ENCODE data around the gene B3GNT9. TPM values are rescaled to one million over a fixed set of nuclear protein-coding genes. Genes with fewer than 3 reads are reported as not detected.

The B3GNT9 gene, protein sequence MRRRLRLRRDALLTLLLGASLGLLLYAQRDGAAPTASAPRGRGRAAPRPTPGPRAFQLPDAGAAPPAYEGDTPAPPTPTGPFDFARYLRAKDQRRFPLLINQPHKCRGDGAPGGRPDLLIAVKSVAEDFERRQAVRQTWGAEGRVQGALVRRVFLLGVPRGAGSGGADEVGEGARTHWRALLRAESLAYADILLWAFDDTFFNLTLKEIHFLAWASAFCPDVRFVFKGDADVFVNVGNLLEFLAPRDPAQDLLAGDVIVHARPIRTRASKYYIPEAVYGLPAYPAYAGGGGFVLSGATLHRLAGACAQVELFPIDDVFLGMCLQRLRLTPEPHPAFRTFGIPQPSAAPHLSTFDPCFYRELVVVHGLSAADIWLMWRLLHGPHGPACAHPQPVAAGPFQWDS
- total RNA-seq: 21.1 TPM

DNA sequence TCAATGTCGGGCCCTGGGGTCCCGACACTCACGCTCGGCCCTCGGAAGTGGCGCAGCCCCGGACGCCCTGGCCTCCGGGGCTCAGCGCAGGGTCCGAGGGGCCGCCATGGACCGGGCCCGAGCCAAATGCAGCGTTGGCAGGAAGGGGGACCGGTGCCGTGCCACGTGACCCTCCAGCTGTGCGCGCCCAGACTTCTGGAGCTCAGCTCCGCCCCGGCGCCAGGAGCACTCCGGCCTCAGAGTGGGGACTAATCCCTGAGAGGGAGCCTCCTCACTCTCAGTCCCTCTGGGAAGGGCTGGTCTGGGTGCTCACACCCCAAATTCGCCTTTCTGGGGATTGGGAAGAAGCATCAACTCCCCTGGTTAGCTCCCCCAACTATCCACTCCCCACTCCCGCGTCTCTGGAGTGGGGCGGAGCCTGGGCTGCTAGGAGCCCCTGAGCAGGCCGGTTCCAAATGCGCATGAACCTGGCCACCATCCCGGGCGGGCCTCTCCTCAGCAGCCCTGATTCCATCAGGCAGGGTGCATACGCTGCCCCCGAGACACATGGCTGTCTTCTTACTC, at the start of gene B3GNT9:
B3GNT9 (minus strand) TSS at position 166 of the 564 bp plus-strand sequence. CDS start 513 bp downstream, outside the sequence.

DNA sequence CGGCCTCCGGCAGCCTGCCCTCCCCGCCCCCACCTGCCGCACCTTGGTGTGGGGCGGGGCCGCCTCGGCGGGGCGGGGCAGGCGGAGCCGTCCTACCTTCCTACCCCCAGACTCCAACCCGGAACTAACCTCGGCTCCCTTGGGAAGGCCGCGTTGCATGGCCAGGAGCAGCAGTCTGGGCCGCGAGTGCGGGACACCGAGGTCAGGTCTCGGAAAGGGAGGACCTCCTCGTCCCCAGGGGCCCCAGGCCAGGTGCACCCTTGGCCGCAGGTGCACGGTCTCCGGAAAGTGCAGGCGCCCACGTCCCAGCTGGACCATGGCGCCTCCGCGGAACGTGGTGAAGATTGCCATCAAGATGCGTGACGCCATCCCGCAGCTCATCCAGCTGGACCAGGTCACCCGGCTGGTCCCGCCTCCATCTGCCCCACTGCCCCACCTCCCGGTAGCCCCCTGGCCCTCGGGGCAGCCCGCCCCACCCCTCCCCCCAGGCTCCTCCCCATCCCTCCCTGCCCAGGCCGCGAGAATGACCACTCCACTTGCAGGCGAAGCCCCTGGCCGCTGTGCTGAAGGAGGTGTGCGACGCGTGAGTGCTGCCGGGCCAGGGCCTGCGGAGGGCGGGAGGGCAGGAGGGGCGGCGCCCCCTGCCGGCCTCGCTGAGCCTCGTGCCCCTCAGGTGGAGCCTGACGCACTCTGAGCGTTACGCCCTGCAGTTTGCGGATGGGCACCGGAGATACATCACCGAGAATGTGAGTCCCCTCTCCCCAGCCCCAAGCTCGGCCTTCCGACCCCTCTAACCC, 48.4 kb upstream of the B3GNT9 start, which contains the start of gene ELMO3:
ELMO3 (plus strand) TSS at position 121 of the 797 bp plus-strand sequence; CDS start at position 317, 196 bp downstream.

DNA sequence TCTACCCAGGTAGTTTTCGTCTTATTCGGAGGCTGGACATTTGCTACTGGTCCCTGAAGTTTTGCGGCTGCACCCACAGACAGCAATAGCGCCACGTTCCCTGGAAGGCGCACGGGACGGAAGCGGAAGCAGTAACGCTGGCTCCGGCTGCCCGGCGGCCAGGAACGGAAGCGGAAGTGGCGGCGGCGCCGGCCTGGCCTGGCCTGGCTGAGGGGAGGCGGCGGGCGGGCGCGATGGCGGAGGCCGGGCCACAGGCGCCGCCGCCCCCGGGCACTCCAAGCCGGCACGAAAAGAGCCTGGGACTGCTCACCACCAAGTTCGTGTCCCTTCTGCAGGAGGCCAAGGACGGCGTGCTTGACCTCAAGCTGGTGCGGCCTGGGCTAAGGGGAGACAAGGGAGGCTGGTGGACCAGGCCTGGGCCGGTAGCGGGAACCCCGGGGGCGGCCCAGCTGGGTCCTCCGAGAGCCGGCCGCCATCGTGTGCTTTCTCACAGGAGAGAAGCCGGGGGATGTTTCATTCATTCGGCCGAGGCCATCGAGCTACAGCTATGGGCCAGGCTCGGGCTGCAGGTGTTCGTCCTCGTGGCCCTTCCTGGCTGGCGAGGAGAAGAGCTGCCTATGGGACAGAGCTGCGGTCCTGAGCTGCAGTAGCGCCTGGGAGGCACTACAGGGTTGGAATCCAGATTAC, 41.3 kb upstream of the B3GNT9 start, which contains the start of gene E2F4:
E2F4 (plus strand) TSS at position 161 of the 687 bp plus-strand sequence; CDS start at position 234, 73 bp downstream.

DNA sequence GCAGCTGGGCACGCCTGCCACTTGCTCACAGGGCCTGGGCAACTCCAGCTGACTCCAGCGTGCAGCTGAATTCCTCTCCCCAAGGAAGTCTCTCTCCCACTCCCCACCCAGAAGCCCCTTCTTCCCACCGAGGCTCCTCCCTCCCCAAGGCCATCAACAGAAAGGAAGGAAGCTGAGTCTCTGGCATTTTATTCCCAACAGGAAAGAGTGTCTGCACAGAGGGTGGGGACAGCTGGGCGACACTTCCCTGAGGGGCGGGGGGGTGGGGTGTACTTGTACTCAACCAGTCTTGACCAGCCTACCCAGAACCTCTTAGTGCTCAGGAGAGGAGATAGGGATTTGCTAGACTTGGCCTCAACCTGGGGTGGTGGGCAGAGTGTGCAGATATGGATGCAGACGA, 39.2 kb upstream of the B3GNT9 start, which contains the start of gene EXOC3L1:
EXOC3L1 (minus strand) TSS at position 96 of the 400 bp plus-strand sequence. CDS start 460 bp downstream, outside the sequence.

DNA sequence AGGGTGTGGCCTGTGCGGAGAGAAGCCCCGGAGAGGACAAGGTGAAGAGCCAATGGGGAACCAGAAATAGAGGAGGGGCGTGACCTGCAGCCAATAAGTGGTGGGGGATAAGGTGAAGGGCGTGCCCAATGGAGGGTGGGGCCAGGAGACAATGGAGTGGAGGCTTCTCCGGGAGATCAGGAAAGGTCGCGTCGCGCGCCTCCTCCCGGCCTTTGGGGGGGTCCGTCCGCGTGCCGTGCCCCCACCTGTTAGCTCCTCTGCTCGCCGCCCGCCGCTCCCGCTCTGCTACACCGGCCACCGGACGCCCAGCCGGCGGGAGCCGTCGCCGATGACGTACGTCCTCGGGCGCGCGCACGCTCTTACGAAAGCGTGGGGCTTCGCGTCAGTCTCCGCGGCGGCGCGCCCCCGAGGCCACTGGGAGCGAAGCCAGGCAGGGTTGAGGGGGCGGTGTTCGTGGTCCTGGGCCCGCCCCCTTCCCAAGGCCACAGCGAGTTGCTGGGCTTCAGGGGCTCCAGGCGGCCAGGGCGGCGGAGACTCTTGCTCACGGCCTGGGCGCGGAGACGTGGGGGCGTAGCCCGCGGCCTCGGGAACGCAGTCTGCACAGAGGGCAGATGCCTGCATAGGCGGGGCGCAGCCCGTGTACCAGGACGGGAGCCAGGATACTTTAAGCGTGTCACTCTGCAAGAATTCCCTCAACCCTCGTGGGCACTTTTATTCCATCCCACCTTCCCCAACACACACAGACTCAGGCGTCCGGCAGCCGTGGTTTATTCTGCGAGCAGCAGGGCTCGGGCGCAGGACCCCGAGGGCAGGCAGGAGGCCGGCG, 33.0 kb upstream of the B3GNT9 start, which contains the start of gene MATCAP1:
MATCAP1 (minus strand) TSS at position 337 of the 826 bp plus-strand sequence. CDS start 3,353 bp downstream, outside the sequence.

DNA sequence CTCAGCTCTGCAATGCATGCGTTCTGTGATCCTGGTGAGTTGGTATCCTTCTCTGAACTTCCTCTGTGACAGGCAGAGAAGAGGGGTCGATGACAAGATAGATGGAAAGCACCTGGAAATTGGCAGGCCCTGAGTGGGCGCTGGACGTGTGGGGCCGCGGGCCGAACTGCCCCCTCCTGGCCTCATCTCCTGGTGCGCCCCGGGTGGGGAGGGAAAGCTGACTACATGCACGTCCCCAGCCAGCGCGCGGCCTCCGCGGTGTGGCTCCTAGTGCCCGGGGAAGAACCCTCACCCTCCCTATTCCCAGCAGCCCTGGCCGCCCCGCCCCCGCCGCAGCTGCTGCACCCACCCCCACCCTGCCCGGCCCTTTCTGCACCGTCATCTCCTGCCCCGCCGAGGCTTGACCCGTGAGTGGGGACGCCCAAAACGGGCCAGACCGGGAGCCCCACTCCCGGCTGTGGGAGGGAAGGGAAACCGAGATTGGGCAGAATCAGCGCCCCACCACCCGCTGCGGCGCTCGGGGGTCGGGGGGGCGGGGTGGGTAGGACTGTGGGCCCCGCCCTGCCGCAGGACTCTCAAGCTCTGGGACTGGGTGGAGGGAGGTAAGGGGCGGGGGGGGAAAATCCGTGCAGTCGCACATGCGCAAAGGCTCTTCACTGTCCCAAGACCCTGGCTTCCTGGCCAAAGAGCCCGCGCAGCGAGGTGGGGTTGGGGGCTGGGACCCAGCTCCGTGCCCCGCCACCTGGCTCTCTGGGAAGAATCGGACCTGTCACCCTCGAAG, 19.6 kb upstream of the B3GNT9 start, which contains the start of gene NOL3:
NOL3 (plus strand) TSS at position 371 of the 781 bp plus-strand sequence.

DNA sequence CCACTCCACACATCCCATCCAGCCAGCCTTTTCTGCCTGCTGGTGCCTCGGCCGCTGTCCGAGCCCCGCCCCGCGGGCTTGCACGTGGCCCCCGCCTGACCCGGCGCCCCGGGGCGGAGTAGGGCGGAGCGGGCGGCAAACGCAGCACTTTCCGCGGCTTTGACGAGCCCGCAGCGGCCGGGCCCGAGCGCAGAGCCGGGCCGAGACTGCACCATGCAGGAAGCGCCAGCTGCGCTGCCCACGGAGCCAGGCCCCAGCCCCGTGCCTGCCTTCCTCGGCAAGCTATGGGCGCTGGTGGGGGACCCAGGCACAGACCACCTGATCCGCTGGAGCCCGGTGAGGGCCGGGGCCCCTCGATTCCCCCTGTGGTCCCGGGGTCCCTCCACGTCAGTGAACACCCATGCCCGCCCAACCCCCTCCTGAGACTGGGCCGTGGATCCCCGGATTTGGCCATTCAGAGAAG, 13.8 kb upstream of the B3GNT9 start, which contains the start of gene HSF4:
HSF4 (plus strand) TSS at position 147 of the 463 bp plus-strand sequence; CDS start at position 214, 67 bp downstream.

DNA sequence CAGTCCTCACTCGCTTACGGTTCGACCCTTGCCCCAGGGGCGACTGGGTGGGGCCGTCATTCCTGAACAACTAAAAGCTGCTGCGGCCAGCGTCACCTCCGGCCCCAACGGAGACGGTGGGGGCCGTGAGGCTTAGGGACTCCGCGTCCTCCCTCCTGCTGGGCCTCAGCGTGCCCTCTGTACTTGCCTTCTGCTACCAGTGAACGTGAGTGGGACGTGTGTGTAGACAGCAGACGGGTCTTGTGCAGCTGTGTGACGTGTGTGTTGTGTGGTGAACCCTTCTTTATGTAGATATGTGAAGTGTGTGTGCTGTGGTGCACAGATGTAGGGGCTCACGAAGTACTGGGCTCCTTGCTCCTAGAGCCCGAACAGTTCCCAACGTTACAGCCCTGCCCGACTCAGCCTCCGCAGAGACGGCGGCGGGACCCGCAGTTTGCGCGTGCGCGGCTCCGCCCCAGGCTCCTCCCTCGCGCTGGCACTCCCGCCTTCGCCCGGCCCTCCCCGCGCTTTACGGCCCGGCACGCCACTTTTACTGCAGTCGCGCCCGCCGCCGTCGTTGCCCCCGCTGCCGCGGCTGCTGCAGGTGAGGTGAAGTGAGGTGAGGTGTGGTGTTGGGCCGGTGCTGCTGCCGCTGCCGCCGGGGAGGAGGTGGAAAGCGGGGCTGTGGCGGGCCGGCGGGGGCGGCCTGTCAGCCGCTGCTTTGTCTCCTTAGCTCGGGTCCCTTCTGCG, 41.2 kb downstream of the B3GNT9 start, which contains the start of gene PHAF1:
PHAF1 (plus strand) TSS at position 535 of the 729 bp plus-strand sequence. CDS start 235 bp downstream, outside the sequence.

Other genes with a start within 250 kb of the B3GNT9 start
- gene CDH16, start 232.1 kb downstream of the B3GNT9 start, total RNA-seq: 479 TPM
- 21.4 TPM for gene RRAD, start 225.5 kb downstream of the B3GNT9 start, total RNA-seq
- gene CIAO2B, start 216.6 kb downstream of the B3GNT9 start, total RNA-seq: 77.7 TPM
- 35.0 TPM for gene CES2, start 215.5 kb downstream of the B3GNT9 start, total RNA-seq
- gene CES3, start 189.7 kb downstream of the B3GNT9 start, total RNA-seq: 3.1 TPM
- 6.5 TPM for gene CES4A, start 162.4 kb downstream of the B3GNT9 start, total RNA-seq
- gene CBFB, start 121.8 kb downstream of the B3GNT9 start, total RNA-seq: 69.7 TPM
- gene PHAF1, start 41.1 kb downstream of the B3GNT9 start, total RNA-seq: 26.0 TPM
- 9.1 TPM for gene TRADD, start 8.9 kb upstream of the B3GNT9 start, total RNA-seq
- 4.6 TPM for gene FBXL8, start 9.0 kb upstream of the B3GNT9 start, total RNA-seq
- 5.6 TPM for gene HSF4, start 13.7 kb upstream of the B3GNT9 start, total RNA-seq
- 9.5 TPM for gene NOL3, start 19.5 kb upstream of the B3GNT9 start, total RNA-seq
- 50.2 TPM for gene MATCAP1, start 33.0 kb upstream of the B3GNT9 start, total RNA-seq
- gene EXOC3L1, start 39.1 kb upstream of the B3GNT9 start, total RNA-seq: 11.6 TPM
- 42.3 TPM for gene E2F4, start 41.2 kb upstream of the B3GNT9 start, total RNA-seq
- 6.3 TPM for gene ELMO3, start 48.1 kb upstream of the B3GNT9 start, total RNA-seq
- gene TMEM208, start 76.1 kb upstream of the B3GNT9 start, total RNA-seq: 16.5 TPM
- gene FHOD1, start 96.5 kb upstream of the B3GNT9 start, total RNA-seq: 29.9 TPM
- 3.6 TPM for gene SLC9A5, start 98.0 kb upstream of the B3GNT9 start, total RNA-seq
- 41.7 TPM for gene PLEKHG4, start 128.5 kb upstream of the B3GNT9 start, total RNA-seq
- 0.47 TPM for gene KCTD19, start 175.7 kb upstream of the B3GNT9 start, total RNA-seq
- gene LRRC36, start 175.8 kb upstream of the B3GNT9 start, total RNA-seq: 4.9 TPM
- gene TPPP3, start 242.5 kb upstream of the B3GNT9 start, total RNA-seq: 38.6 TPM

Data from metanephros (tissue), 1 donor.